Measurements from ENCODE around the gene COA1. TPM values are rescaled to one million over a fixed set of nuclear protein-coding genes. Genes with fewer than 3 reads are reported as not detected.

COA1 gene
- polyA plus RNA-seq, 2 of the 4 experiments (the other 2 are of a cell fraction) = 57.5 to 91.4 TPM

GRCh38 chr7:43698460-43699255 lies 30.7 kb downstream of the COA1 start:
- TF ChIP-seq, protein P1, sequence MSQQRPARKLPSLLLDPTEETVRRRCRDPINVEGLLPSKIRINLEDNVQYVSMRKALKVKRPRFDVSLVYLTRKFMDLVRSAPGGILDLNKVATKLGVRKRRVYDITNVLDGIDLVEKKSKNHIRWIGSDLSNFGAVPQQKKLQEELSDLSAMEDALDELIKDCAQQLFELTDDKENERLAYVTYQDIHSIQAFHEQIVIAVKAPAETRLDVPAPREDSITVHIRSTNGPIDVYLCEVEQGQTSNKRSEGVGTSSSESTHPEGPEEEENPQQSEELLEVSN (IDR thresholded peaks at IDR 0.05; ENCODE audit: borderline replicate concordance, low read depth) = no peak
- WGBS (ENCODE audit: missing lambda C conversion rate) = 85% methylated on average over 5 of the region's 5 CpGs
- CTCF ChIA-PET = interaction anchor here (0.6 to 6.6 kb wide), 28 partner anchors 8 to 380 kb away, joined by 3 to 261 read pairs (median 10); partner anchors contain the start of genes COA1 and STK17A
- H3K4me1 ChIP-seq = peaks cover 56% of the 10 kb centered on the region
- H3K27ac ChIP-seq = peak overlapping the region in 1 of 2 experiments; percentile 72; a peak in 3 of 6 replicates
- POLR2A ChIA-PET = interaction anchor here (4.6 kb wide), 1 partner anchor 116 kb away, joined by 120 read pairs; the partner anchor contains the start of gene STK17A
- H3K4me3 ChIP-seq = no peak overlapping the region
- peak overlapping the region; percentile 56; the same call in 2 of the 3 replicates for H3K4me2 ChIP-seq
- no peak for FAIRE-seq
- no peaks in the 10 kb centered on the region for H3K9me3 ChIP-seq
- no peak for ATAC-seq
- DNase-seq (ENCODE audit: low read depth in 1 of 2, low spot score in 1 of 2) = no peak

DNA sequence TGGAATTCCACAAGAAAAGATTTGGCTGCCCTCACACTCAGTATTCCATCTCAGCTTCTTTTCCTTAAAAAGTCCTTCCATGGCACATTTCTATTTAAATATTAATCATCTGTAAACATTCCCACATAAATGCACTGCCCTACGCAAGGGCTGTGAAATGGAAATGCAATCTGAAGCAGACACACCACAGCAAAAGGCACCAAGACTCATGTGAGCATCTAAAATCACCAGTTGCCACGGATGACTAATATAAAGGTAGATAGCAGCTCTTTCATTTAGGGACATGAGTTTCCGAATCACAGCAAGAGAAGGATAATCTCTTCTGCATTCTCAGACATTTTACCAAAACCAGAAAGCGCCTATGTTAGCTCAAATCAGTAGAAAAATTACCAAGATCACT lies 31.6 kb downstream of the COA1 start:
- peak in 1 of 2 experiments; percentile 24 for DNase-seq (ENCODE audit: low read depth in 1 of 2, low spot score in 1 of 2)
- peaks cover 66% of the 10 kb centered on the region for H3K4me1 ChIP-seq
- H3K4me2 ChIP-seq = peak overlapping the region; percentile 56
- FAIRE-seq = no peak
- CTCF ChIA-PET = interaction anchor here (1.0 to 6.6 kb wide), 10 partner anchors 9 to 241 kb away, joined by 3 to 261 read pairs (median 6); partner anchors contain the start of gene STK17A
- POLR2A ChIA-PET = interaction anchor here (4.6 kb wide), 1 partner anchor 115 kb away, joined by 120 read pairs; the partner anchor contains the start of gene STK17A
- WGBS (ENCODE audit: missing lambda C conversion rate) = 49% methylated on average over 4 of the region's 4 CpGs
- no peaks in the 10 kb centered on the region for H3K9me3 ChIP-seq
- ATAC-seq = no peak
- H3K27ac ChIP-seq = peak overlapping the region; percentile 27 to 72; a peak in 5 of 6 replicates
- H3K4me3 ChIP-seq = no peak overlapping the region
- no peak for TF ChIP-seq TFCP2L1 (CRISPR knock-in tag; IDR thresholded peaks at IDR 0.05)
- TF ChIP-seq SMC3 (IDR thresholded peaks at IDR 0.05) = no peak
- no peak for TF ChIP-seq CEBPB (IDR thresholded peaks at IDR 0.05)
- no peak for TF ChIP-seq RARB (CRISPR knock-in tag; IDR thresholded peaks at IDR 0.05)
- TF ChIP-seq RCOR1 (IDR thresholded peaks at IDR 0.05; ENCODE audit: low read depth, low read length) = no peak
- no peak for TF ChIP-seq FOSL2 (IDR thresholded peaks at IDR 0.05)
- TF ChIP-seq FOSL2 (CRISPR knock-in tag; IDR thresholded peaks at IDR 0.05) = 0 out of 2 replicates have a peak, but pooled peaks have one; percentile 17

DNA sequence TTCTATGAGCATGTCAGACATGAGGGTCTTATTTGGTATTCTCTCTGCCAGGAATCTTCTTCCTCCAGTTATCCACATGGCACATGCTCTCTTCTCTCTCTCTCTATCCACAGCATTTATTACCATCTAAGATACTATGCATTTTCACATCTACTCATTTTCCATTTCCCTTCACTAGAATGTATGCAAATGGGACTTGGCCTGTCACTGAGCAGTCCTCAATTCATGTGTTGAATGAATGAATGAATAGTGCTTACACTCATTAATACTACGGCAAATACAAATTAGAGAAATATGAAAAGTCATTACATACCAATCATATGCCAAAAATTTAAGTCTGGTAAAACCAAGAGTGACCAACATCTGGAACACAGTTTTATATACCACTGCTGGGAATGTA lies 34.0 kb downstream of the COA1 start:
- Histone ChIP-seq H3K4me1 (peaks cover 79% of the 10 kb centered on the region), H3K27ac (peak overlapping the region; percentile 64 to 85), H3K4me3 (no peak overlapping the region), H3K4me2 (peak overlapping the region; percentile 75; the same call in 2 of the 3 replicates), H3K9me3 (no peaks in the 10 kb centered on the region)
- ATAC-seq (no peak), DNase-seq (ENCODE audit: low read depth in 1 of 2, low spot score in 1 of 2) (no peak), FAIRE-seq (no peak)
- ChIA-PET POLR2A (interaction anchor here (2.7 kb wide), 1 partner anchor 113 kb away, joined by 25 read pairs; the partner anchor contains the start of gene STK17A), CTCF (interaction anchor here (12.3 kb wide), 1 partner anchor 113 kb away, joined by 87 read pairs; the partner anchor contains the start of gene STK17A)
- 97% methylated on average over 1 of the region's 1 CpG for WGBS (ENCODE audit: missing lambda C conversion rate)
- TF ChIP-seq EHF (CRISPR knock-in tag; IDR thresholded peaks at IDR 0.05) = no peak
- no peak for TF ChIP-seq CHD2 (IDR thresholded peaks at IDR 0.05; ENCODE audit: low read length, partially characterized antibody)
- TF ChIP-seq, protein P2, sequence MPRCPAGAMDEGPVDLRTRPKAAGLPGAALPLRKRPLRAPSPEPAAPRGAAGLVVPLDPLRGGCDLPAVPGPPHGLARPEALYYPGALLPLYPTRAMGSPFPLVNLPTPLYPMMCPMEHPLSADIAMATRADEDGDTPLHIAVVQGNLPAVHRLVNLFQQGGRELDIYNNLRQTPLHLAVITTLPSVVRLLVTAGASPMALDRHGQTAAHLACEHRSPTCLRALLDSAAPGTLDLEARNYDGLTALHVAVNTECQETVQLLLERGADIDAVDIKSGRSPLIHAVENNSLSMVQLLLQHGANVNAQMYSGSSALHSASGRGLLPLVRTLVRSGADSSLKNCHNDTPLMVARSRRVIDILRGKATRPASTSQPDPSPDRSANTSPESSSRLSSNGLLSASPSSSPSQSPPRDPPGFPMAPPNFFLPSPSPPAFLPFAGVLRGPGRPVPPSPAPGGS (IDR thresholded peaks at IDR 0.05) = no peak
- TF ChIP-seq, protein P3, sequence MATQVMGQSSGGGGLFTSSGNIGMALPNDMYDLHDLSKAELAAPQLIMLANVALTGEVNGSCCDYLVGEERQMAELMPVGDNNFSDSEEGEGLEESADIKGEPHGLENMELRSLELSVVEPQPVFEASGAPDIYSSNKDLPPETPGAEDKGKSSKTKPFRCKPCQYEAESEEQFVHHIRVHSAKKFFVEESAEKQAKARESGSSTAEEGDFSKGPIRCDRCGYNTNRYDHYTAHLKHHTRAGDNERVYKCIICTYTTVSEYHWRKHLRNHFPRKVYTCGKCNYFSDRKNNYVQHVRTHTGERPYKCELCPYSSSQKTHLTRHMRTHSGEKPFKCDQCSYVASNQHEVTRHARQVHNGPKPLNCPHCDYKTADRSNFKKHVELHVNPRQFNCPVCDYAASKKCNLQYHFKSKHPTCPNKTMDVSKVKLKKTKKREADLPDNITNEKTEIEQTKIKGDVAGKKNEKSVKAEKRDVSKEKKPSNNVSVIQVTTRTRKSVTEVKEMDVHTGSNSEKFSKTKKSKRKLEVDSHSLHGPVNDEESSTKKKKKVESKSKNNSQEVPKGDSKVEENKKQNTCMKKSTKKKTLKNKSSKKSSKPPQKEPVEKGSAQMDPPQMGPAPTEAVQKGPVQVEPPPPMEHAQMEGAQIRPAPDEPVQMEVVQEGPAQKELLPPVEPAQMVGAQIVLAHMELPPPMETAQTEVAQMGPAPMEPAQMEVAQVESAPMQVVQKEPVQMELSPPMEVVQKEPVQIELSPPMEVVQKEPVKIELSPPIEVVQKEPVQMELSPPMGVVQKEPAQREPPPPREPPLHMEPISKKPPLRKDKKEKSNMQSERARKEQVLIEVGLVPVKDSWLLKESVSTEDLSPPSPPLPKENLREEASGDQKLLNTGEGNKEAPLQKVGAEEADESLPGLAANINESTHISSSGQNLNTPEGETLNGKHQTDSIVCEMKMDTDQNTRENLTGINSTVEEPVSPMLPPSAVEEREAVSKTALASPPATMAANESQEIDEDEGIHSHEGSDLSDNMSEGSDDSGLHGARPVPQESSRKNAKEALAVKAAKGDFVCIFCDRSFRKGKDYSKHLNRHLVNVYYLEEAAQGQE (IDR thresholded peaks at IDR 0.05) = no peak

Measured in A549 (cell line).